HG02571 (cell line): ENCODE measurements around the gene RASGRF1.
"Not testable (repeated sequence)": the region's sequence is repeated elsewhere in the genome, so short reads cannot be mapped to it uniquely, and the experiment has no call there.

Source experiments
- ATAC-seq: cut with Tn5 transposase; IDR thresholded peaks from one replicate; pipeline ENCODE4 v1.9.1; 2021; ENCODE audit warnings: mild to moderate bottlenecking, moderate library complexity; ENCODE audit not compliant: unreplicated experiment

The RASGRF1 gene

DNA sequence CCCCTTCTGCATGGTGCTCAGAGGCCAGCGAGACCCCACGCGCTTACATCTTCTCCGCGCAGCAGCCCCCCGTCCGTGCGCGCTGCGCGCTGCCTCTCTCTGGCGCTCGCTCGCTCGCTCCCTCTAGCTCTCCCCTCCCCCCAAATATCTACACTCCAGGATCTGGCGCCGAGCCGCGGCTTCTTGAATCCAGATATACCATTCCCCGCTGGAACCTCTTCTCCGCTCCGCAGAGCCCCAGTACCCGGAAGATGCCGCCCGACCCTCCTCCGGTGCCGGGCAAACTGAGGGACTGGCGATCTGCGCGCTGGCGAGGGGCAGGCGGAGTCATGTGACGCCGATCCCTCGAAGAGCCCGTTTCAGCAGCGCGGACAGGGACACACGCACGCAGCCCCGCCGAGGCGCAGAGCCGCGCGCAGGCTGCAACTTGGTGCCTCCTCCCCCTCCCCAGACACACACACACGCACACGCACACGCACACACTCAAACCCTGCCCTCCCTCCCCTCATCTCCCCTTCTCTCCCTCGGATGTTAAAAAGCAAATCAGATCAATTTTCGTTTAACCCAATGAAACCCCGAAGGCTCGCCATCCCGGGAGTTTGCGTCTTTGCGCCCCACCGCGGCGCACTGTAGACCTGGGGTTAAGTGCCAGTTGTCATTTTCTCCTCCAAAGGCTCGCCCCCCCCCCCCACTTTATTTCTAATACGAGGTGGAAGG, at the start of gene RASGRF1:
RASGRF1 (minus strand) TSS at position 294 of the 717 bp plus-strand sequence; CDS start at position 12, 282 bp downstream.
- no peak for ATAC-seq

DNA sequence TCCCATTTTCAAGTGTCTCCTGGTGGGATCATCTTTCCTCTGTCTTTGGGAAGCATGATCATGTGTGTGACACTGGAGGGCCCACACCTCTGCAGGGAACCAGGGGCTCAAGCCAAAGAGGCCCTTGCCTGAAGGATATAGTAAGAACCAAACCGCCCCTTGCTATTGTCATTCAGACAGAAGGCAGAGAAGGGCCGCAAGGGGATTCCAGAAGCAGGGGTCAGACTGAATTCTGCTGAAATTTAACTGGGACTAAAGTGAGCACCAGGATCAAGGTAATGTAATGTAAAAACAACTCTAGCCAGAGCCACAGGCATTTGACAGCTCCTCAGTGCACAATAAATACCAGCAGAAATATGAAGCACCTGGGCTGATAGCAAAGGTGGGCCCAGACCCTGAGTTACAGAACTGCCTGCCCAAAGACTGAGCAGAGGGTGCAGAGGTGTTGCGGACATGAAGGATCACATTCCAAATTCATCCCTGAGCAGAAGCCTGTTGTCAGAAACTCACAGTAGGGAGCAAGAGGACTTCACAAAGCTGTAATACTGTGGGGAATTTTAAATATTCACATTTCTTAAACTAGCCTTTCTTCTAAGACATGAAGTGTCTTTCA, 46.0 kb upstream of the RASGRF1 start:
- ATAC-seq: no peak

DNA sequence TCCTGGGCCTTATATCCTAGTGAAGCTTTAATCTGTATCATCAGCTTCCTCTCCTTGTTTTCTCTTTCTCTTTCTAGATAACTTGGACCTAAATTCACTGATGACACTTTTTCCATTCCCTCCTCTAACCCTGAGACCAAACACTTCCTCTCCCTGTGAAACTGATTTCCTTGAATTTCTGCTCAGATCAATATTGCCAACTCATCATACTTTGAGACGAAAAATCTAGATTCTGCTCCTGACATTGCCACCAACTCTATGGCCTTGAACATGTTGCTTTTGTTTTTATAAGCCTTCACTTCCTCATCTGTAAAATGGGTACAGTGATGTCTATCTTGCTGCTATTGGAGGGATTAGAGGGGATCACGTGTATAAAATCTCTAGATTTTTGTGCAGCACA, 42.7 kb upstream of the RASGRF1 start:
- ATAC-seq: no peak

DNA sequence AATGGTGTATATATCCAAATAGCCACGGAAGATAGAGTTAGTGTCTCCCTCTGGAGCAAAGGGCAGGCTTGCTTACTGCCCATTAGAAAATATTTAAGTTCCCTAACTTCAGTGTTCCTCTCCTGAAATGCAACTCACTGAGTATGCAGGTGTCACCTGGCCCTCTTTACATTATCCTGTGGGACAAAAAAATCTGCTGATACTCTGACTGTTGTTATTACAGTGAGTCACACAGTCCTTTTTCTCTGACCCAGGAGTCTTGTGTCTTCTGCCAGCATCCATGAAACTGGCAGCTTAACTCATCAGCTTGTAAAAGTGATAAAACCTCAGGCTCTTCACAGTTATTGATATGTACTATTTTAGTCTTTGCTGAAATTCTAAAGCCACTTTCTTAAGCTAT, 42.2 kb upstream of the RASGRF1 start:
- no peak for ATAC-seq

GRCh38 chr15:79132361-79132760, 41.8 kb upstream of the RASGRF1 start:
- ATAC-seq: no peak

- ATAC-seq: no peak
These were observed 40.1 kb upstream of the RASGRF1 start for GRCh38 chr15:79130535-79131130.

- no peak for ATAC-seq
These were observed 38.7 kb upstream of the RASGRF1 start for GRCh38 chr15:79129235-79129634.

DNA sequence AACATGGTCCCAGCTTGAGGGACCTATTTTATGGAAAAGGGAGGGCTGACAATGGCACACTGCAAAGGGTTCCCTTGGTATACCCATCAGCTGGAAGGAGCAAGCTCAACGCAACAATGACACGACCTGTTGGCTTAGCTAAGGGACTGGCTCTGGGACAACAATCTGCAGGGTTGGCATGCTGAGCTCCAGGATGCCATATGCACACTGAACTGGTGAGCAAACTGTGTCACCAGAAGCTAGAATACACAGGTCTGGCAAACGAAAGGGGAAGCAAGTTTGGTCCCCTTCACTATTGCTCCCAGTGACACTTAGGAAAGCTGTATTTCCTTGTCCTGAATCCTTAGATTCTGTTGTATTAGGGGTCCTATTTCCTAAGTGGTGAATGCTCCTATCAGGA, 38.0 kb upstream of the RASGRF1 start:
- no peak for ATAC-seq

GRCh38 chr15:79124388-79124787, 33.8 kb upstream of the RASGRF1 start:
- ATAC-seq: no peak

GRCh38 chr15:79122991-79123390, 32.4 kb upstream of the RASGRF1 start:
- ATAC-seq: no peak

DNA sequence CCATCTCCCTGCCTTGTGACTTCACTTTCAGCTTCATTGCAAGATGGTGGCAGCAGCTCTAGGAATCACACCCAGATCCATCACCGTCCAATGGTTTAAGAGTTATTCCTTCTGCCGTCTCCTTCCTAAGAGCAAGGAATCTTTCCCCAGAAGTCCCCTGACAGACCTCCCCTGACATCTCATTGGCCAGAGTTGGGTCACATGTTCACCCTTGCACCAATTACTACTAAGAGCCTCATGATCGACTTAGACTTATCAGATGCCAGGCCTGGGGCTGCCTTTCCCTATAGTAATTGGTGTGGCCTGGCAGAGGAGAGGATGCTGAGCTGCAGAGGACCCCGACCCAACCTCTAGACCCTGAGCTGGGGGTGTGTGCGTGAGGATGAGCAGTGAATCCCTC, 31.8 kb upstream of the RASGRF1 start:
- no peak for ATAC-seq

- no peak for ATAC-seq
These were observed 31.0 kb upstream of the RASGRF1 start for GRCh38 chr15:79121571-79121970.

GRCh38 chr15:79117442-79118204, 27.0 kb upstream of the RASGRF1 start:
- no peak for ATAC-seq

GRCh38 chr15:79116771-79117170, 26.2 kb upstream of the RASGRF1 start:
- ATAC-seq: no peak

- no peak for ATAC-seq
These were observed 25.5 kb upstream of the RASGRF1 start for GRCh38 chr15:79115986-79116665.

GRCh38 chr15:79113831-79114230, 23.3 kb upstream of the RASGRF1 start:
- no peak for ATAC-seq

DNA sequence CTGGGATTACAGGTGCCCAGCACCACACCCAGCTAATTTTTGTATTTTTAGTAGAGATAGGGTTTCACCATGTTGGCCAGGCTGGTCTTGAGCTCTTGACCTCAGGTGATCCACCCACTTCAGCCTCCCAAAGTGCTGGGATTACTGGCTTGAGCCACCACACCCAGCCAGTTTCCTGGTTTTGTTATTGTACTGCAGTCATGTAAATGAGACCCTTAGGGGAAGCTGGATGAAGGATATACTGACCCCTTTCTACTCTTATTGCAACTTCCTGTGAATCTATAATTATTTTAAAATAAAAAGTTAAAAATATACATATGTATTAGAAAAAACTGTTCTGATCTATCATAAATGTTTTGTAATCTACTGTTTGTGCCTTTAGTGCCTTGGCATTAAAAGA, 20.8 kb upstream of the RASGRF1 start:
- not testable (repeated sequence) for ATAC-seq

GRCh38 chr15:79105141-79105540, 14.6 kb upstream of the RASGRF1 start:
- ATAC-seq: no peak

- no peak for ATAC-seq
These were observed 12.0 kb upstream of the RASGRF1 start for GRCh38 chr15:79102595-79102994.

- no peak for ATAC-seq
These were observed 11.4 kb upstream of the RASGRF1 start for GRCh38 chr15:79101866-79102581.
